HG02623 (cell line): ENCODE measurements around the gene ARHGEF4.
A peak's percentile ranks its signal among the peaks of the same experiment; 100 is the strongest.

Source experiments
- ATAC-seq: cut with Tn5 transposase; IDR thresholded peaks from one replicate; pipeline ENCODE4 v1.9.1; 2021; ENCODE audit warnings: moderate library complexity; ENCODE audit not compliant: unreplicated experiment

Gene ARHGEF4

GRCh38 chr2:130850788-130851623 lies 14.3 kb downstream of the ARHGEF4 start:
- no peak for ATAC-seq

GRCh38 chr2:130851624-130852382 lies 15.1 kb downstream of the ARHGEF4 start:
- no peak for ATAC-seq

GRCh38 chr2:130852521-130853115 lies 15.9 kb downstream of the ARHGEF4 start:
- ATAC-seq: no peak

GRCh38 chr2:130853391-130853790 lies 16.7 kb downstream of the ARHGEF4 start:
- no peak for ATAC-seq

- no peak for ATAC-seq
Measured at GRCh38 chr2:130854301-130854700, 17.6 kb downstream of the ARHGEF4 start.

- no peak for ATAC-seq
Measured at GRCh38 chr2:130864830-130865800, 28.4 kb downstream of the ARHGEF4 start.

- ATAC-seq: no peak
Measured at GRCh38 chr2:130869441-130870160, 32.9 kb downstream of the ARHGEF4 start.

GRCh38 chr2:130870161-130870485 lies 33.4 kb downstream of the ARHGEF4 start:
- ATAC-seq: no peak

- no peak for ATAC-seq
Measured at GRCh38 chr2:130870779-130871178, 34.1 kb downstream of the ARHGEF4 start.

GRCh38 chr2:130871843-130872740 lies 35.4 kb downstream of the ARHGEF4 start:
- no peak for ATAC-seq

GRCh38 chr2:130872741-130873125 lies 36.0 kb downstream of the ARHGEF4 start:
- no peak for ATAC-seq

- ATAC-seq: peak; percentile 71
Measured at GRCh38 chr2:130873700-130874346, 37.1 kb downstream of the ARHGEF4 start.

- ATAC-seq: no peak
Measured at GRCh38 chr2:130874512-130874911, 37.8 kb downstream of the ARHGEF4 start.

- ATAC-seq: no peak
Measured at GRCh38 chr2:130875935-130876334, 39.2 kb downstream of the ARHGEF4 start.

- no peak for ATAC-seq
Measured at GRCh38 chr2:130877258-130877657, 40.5 kb downstream of the ARHGEF4 start.

GRCh38 chr2:130878316-130878715 lies 41.6 kb downstream of the ARHGEF4 start:
- no peak for ATAC-seq

- ATAC-seq: no peak
Measured at GRCh38 chr2:130878933-130879332, 42.2 kb downstream of the ARHGEF4 start.

GRCh38 chr2:130882111-130882690 lies 45.5 kb downstream of the ARHGEF4 start:
- ATAC-seq: no peak
